ENCODE results near the gene MUC5B. TPM values are rescaled to one million over a fixed set of nuclear protein-coding genes. Genes with fewer than 3 reads are reported as not detected.
"Not testable (repeated sequence)": the region's sequence is repeated elsewhere in the genome, so short reads cannot be mapped to it uniquely, and the experiment has no call there.

MUC5B gene
- total and polyA plus RNA-seq, 2 donors from 2014 or later: 0.38 TPM; not detected in 1

DNA sequence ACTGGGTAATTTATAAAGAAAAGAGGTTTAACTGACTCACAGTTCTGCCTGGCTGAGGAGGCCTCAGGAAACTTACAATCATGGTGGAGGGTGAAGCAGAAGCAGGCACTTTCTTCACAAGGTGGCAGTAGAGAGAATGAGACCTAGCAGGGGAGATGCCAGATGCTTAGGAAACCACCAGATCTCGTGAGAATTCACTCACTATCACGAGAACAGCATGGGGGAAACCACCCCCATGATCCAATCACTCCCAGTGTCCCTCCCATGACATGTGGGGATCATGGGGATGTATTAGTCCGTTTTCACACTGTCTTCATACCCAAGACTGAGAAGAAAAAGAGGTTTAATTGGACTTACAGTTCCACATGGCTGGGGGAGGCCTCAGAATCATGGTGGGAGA lies 41.6 kb downstream of the MUC5B start:
- peak in 2 of 5 donors; percentile 21 to 50 for DNase-seq
- FAIRE-seq; H3K9me3 ChIP-seq (ENCODE audit: control insufficient read depth in 2 of 3, insufficient read depth in 1 of 3, low read length in 3 of 3); H3K36me3 ChIP-seq (ENCODE audit: control insufficient read depth in 2 of 3, insufficient read depth in 3 of 3, low read length in 3 of 3); H3K27me3 ChIP-seq (ENCODE audit: control insufficient read depth, insufficient read depth, low read length); H3K27ac ChIP-seq (ENCODE audit: low read depth in 2 of 2, low read length in 2 of 2); H3K4me3 ChIP-seq (ENCODE audit: low read length in 3 of 3); H3K9ac ChIP-seq (ENCODE audit: low read length in 3 of 3); intact Hi-C loops (cut with DNase I): not testable (repeated sequence)
- TF ChIP-seq, protein P1, sequence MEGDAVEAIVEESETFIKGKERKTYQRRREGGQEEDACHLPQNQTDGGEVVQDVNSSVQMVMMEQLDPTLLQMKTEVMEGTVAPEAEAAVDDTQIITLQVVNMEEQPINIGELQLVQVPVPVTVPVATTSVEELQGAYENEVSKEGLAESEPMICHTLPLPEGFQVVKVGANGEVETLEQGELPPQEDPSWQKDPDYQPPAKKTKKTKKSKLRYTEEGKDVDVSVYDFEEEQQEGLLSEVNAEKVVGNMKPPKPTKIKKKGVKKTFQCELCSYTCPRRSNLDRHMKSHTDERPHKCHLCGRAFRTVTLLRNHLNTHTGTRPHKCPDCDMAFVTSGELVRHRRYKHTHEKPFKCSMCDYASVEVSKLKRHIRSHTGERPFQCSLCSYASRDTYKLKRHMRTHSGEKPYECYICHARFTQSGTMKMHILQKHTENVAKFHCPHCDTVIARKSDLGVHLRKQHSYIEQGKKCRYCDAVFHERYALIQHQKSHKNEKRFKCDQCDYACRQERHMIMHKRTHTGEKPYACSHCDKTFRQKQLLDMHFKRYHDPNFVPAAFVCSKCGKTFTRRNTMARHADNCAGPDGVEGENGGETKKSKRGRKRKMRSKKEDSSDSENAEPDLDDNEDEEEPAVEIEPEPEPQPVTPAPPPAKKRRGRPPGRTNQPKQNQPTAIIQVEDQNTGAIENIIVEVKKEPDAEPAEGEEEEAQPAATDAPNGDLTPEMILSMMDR (IDR thresholded peaks at IDR 0.05; ENCODE audit: borderline replicate concordance, extremely low read depth, insufficient read depth): peak; percentile 35
- peaks cover 0 to 15% (median 9%) of the 10 kb centered on the region in 3 donors for H3K4me1 ChIP-seq (ENCODE audit: control insufficient read depth in 2 of 3, insufficient read depth in 2 of 3, low read depth in 1 of 3, low read length in 3 of 3)

DNA sequence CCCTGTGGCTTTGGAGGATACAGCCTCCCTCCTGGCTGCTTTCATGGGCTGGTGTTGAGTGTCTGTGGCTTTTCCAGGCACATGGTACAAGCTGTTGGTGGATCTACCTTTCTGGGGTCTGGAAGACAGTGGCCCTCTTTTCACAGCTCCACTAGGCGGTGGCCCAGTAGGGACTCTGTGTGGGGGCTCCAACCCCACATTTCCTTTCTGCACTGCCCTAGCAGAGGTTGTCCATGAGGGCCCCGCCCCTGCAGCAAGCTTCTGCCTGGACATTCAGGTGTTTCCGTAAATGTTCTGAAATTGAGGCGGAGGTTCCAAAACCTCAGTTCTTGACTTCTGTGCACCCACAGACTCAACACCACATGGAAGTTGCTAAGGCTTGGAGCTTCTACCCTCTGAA lies 42.6 kb downstream of the MUC5B start:
- H3K27ac ChIP-seq (ENCODE audit: low read depth in 2 of 2, low read length in 2 of 2); H3K4me3 ChIP-seq (ENCODE audit: low read length in 3 of 3); H3K27me3 ChIP-seq (ENCODE audit: control insufficient read depth, insufficient read depth, low read length); H3K36me3 ChIP-seq (ENCODE audit: control insufficient read depth in 2 of 3, insufficient read depth in 3 of 3, low read length in 3 of 3); FAIRE-seq; H3K9me3 ChIP-seq (ENCODE audit: control insufficient read depth in 2 of 3, insufficient read depth in 1 of 3, low read length in 3 of 3); intact Hi-C loops (cut with DNase I); DNase-seq; H3K9ac ChIP-seq (ENCODE audit: low read length in 3 of 3): not testable (repeated sequence)
- H3K4me1 ChIP-seq (ENCODE audit: control insufficient read depth in 2 of 3, insufficient read depth in 2 of 3, low read depth in 1 of 3, low read length in 3 of 3): peaks cover 0 to 15% (median 9%) of the 10 kb centered on the region in 3 donors

DNA sequence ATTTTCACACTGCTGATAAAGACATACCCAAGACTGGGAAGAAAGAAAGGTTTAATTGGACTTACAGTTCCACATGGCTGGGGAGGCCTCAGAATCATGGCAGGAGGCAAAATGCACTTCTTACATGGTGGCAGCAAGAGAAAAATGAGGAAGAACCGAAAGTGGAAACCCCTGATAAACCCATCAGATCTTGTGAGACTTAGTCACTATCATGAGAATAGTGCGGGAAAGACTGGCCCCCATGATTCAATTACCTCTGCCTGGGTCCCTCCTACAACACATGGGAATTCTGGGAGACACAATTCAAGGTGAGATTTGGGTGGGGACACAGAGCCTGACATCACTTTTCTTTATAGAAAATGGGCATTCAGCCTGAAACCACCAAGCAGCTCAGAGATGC lies 44.1 kb downstream of the MUC5B start:
- intact Hi-C loops (cut with DNase I); H3K9ac ChIP-seq (ENCODE audit: low read length in 3 of 3); H3K36me3 ChIP-seq (ENCODE audit: control insufficient read depth in 2 of 3, insufficient read depth in 3 of 3, low read length in 3 of 3); DNase-seq; H3K27me3 ChIP-seq (ENCODE audit: control insufficient read depth, insufficient read depth, low read length); H3K9me3 ChIP-seq (ENCODE audit: control insufficient read depth in 2 of 3, insufficient read depth in 1 of 3, low read length in 3 of 3); FAIRE-seq; H3K4me3 ChIP-seq (ENCODE audit: low read length in 3 of 3): not testable (repeated sequence)
- Histone ChIP-seq H3K27ac (ENCODE audit: low read depth in 2 of 2, low read length in 2 of 2) (peak overlapping the region in 1 of 2 donors; percentile 45), H3K4me1 (ENCODE audit: control insufficient read depth in 2 of 3, insufficient read depth in 2 of 3, low read depth in 1 of 3, low read length in 3 of 3) (peaks cover 0 to 13% (median 9%) of the 10 kb centered on the region in 3 donors)

GRCh38 chr11:1267441-1268100 lies 44.7 kb downstream of the MUC5B start:
- no peak overlapping the region for H3K4me3 ChIP-seq (ENCODE audit: low read length in 3 of 3)
- no peak overlapping the region for H3K9ac ChIP-seq (ENCODE audit: low read length in 3 of 3)
- H3K27me3 ChIP-seq (ENCODE audit: control insufficient read depth, insufficient read depth, low read length): no peaks in the 10 kb centered on the region
- intact Hi-C loops (cut with DNase I): no loop called here
- DNase-seq: no peak
- TF ChIP-seq, protein P1 (IDR thresholded peaks at IDR 0.05; ENCODE audit: borderline replicate concordance, extremely low read depth, insufficient read depth): no peak
- FAIRE-seq: no peak
- H3K36me3 ChIP-seq (ENCODE audit: control insufficient read depth in 2 of 3, insufficient read depth in 3 of 3, low read length in 3 of 3): no peaks in the 10 kb centered on the region
- H3K9me3 ChIP-seq (ENCODE audit: control insufficient read depth in 2 of 3, insufficient read depth in 1 of 3, low read length in 3 of 3): no peaks in the 10 kb centered on the region
- peaks cover 0 to 9% (median 8%) of the 10 kb centered on the region in 3 donors for H3K4me1 ChIP-seq (ENCODE audit: control insufficient read depth in 2 of 3, insufficient read depth in 2 of 3, low read depth in 1 of 3, low read length in 3 of 3)
- H3K27ac ChIP-seq (ENCODE audit: low read depth in 2 of 2, low read length in 2 of 2): peak overlapping the region in 1 of 2 donors; percentile 45
